Panc1 (cell line): ENCODE results near the gene ALOX12B. TPM values are rescaled to one million over a fixed set of nuclear protein-coding genes. Genes with fewer than 3 reads are reported as not detected.

Experiments
- ATAC-seq: fragments of 200-7000 bp; cut with Tn5 transposase; 2 replicates; pipeline ENCODE4 v1.9.1; 2020; ENCODE audit warnings: mild to moderate bottlenecking, moderate library complexity
- Bru-seq: library from RNA; stranded (reverse); fragments of 400-500 nt; gene quantifications from one replicate; lab custom pipeline; 2021; lab: Mats Ljungman, UMichigan
- BruChase-seq, 2 experiments: library from RNA; stranded (reverse); fragments of 400-500 nt; gene quantifications; one replicate each; lab custom pipeline; 2021; lab: Mats Ljungman, UMichigan
- BruUV-seq: library from RNA; stranded (reverse); fragments of 400-500 nt; replicated peaks from 2 replicates; lab custom pipeline; 2021; lab: Mats Ljungman, UMichigan
- CTCF ChIA-PET: fragments of 300-600 bp; sonication (Branson Sonifier 250); formaldehyde crosslinking; loops from one replicate; lab custom pipeline; 2022; ENCODE audit warnings: antibody characterized with exemption; lab: Charles Lee
- POLR2A ChIA-PET: fragments of 300-600 bp; sonication (Branson Sonifier 250); formaldehyde crosslinking; loops from one replicate; lab custom pipeline; 2022; ENCODE audit warnings: antibody characterized with exemption; lab: Charles Lee
- DNase-seq: peaks from one replicate; pipeline ENCODE4 v3.0.0-alpha.2; 2010; ENCODE audit warnings: low read depth, low spot score
- H3K27ac ChIP-seq: 2 replicates; pipeline ENCODE4 v1.5.1; 2011; ENCODE audit warnings: mild to moderate bottlenecking, low read length, inconsistent platforms
- H3K27me3 ChIP-seq: fragments of 200-500 bp; sonication (Bioruptor generic); 2 replicates; pipeline ENCODE4 v1.6.0; 2014; ENCODE audit warnings: low read length, inconsistent platforms; ENCODE audit not compliant: control insufficient read depth, insufficient read depth
- H3K36me3 ChIP-seq: fragments of 200-500 bp; sonication (Bioruptor generic); 2 replicates; pipeline ENCODE4 v1.5.1; 2014; ENCODE audit warnings: inconsistent platforms, mild to moderate bottlenecking, low read length, moderate library complexity; ENCODE audit not compliant: control insufficient read depth, insufficient read depth
- H3K4me1 ChIP-seq: 2 replicates; pipeline ENCODE4 v1.5.1; 2011; ENCODE audit warnings: inconsistent platforms, mild to moderate bottlenecking, low read length, moderate library complexity; ENCODE audit not compliant: control insufficient read depth, insufficient read depth
- H3K4me3 ChIP-seq, 2 experiments: 2 replicates each; pipeline ENCODE4 v1.5.1; 2011 to 2012; ENCODE audit warnings: low read depth in 2 of 2, low read length in 2 of 2, mild to moderate bottlenecking in 2 of 2, inconsistent platforms in 1 of 2, moderate library complexity in 1 of 2
- H3K9me3 ChIP-seq: fragments of 200-500 bp; sonication (Bioruptor generic); 2 replicates; pipeline ENCODE4 v1.5.1; 2014; ENCODE audit warnings: low read depth, mild to moderate bottlenecking, inconsistent platforms, low read length, moderate library complexity; ENCODE audit not compliant: control insufficient read depth, insufficient read depth
- CTCF ChIP-seq: fragments of 450-650 bp; IDR thresholded peaks from 2 replicates; pipeline ENCODE4 v1.5.1; 2017; ENCODE audit warnings: mild to moderate bottlenecking
- POLR2AphosphoS5 ChIP-seq: IDR thresholded peaks from 2 replicates; pipeline ENCODE4 v1.6.1; 2012; ENCODE audit warnings: mild to moderate bottlenecking, low read depth, low read length, moderate library complexity
- REST ChIP-seq, 2 experiments: IDR thresholded peaks; 2 replicates each; pipeline ENCODE4 v1.6.1; 2011 to 2012; ENCODE audit warnings: low read depth in 2 of 2, control low read depth in 1 of 2, low read length in 1 of 2, mild to moderate bottlenecking in 1 of 2, moderate library complexity in 1 of 2; ENCODE audit not compliant: insufficient read depth in 1 of 2
- SIN3A ChIP-seq: IDR thresholded peaks from 2 replicates; pipeline ENCODE4 v1.6.1; 2012; ENCODE audit warnings: low read depth, mild to moderate bottlenecking, low read length, moderate library complexity, borderline replicate concordance; ENCODE audit not compliant: insufficient read depth
- TCF7L2 ChIP-seq: IDR thresholded peaks from 2 replicates; pipeline ENCODE4 v1.6.1; 2011; ENCODE audit warnings: mild to moderate bottlenecking, low read depth, low read length, inconsistent platforms
- in situ Hi-C: cut with HindIII; loops from 2 replicates; pipeline ENCODE4 v1.10.0; 2016; ENCODE audit warnings: low sequenced_read_pairs, low pct_unique_long_range_greater_than_20kb
- intact Hi-C: fragments of 100-400 bp; cut with micrococcal nuclease; formaldehyde crosslinking; loops from one replicate; pipeline ENCODE4 v1.10.0; 2022; ENCODE audit not compliant: unreplicated experiment
- long read RNA-seq: library from polyadenylated mRNA; unstranded; transcript quantifications from one replicate; pipeline ENCODE4 v2.0.0, GENCODE V29; 2021; ENCODE audit not compliant: unreplicated experiment
- polyA plus RNA-seq: library from polyadenylated mRNA; unstranded; fragments of >200 nt; gene quantifications from one replicate; pipeline ENCODE4 v1.2.1, GENCODE V29; 2012; ENCODE audit warnings: missing spikeins; ENCODE audit not compliant: insufficient read length
- total RNA-seq: library from RNA; stranded (reverse); gene quantifications from one replicate; pipeline ENCODE4 v1.2.1, GENCODE V29; 2021; ENCODE audit not compliant: unreplicated experiment

Gene ALOX12B
- total RNA-seq (not detected), Bru-seq, nascent RNA (percentile 9 among the genes with signal in this experiment), BruChase-seq, experiment 1, labeled RNA remaining after a 2-hour chase (percentile 6 among the genes with signal in this experiment), BruChase-seq, experiment 2, labeled RNA remaining after a 6-hour chase (percentile 10 among the genes with signal in this experiment)
- polyA plus RNA-seq: 0.46 TPM
- long read RNA-seq: 0 reads

GRCh38 chr17:8087075-8087951 is at the start of gene ALOX12B:
Gene ALOX12B, minus strand, starts transcription at chr17:8087716. Its CDS starts 274 bp downstream, at chr17:8087442.
- DNase-seq (no peak), ATAC-seq (peak; percentile 19; the same call in 1 of the 2 replicates)
- intact Hi-C loops (no loop called here), in situ Hi-C loops (no loop called here)
- Histone ChIP-seq H3K9me3 (no peaks in the 10 kb centered on the region), H3K27me3 (no peaks in the 10 kb centered on the region; the same call in 1 of the 2 replicates), H3K4me3 (no peak within 1 kb of the TSS), H3K36me3 (no peaks in the 10 kb centered on the region), H3K27ac (no peak within 1 kb of the TSS), H3K4me1 (no peaks in the 10 kb centered on the region)
- CTCF ChIA-PET: interaction anchor here (0.6 kb wide), 1 partner anchor 196 kb away, joined by 3 read pairs; no protein-coding TSS in a partner anchor
- POLR2A ChIA-PET: no interaction called here
- TF ChIP-seq POLR2AphosphoS5 (no peak), CTCF (no peak), REST (IDR thresholded peaks at IDR 0.05; ENCODE audit: insufficient read depth in 1 of 2, low read depth in 2 of 2, low read length in 1 of 2) (no peak), SIN3A (no peak), TCF7L2 (no peak)
- BruUV-seq: no TSS peak

GRCh38 chr17:8133941-8134340 is 46.4 kb upstream of the ALOX12B start:
- H3K4me3 ChIP-seq: no peak overlapping the region
- BruUV-seq: no TSS peak
- ChIA-PET CTCF (no interaction called here), POLR2A (interaction anchor here (0.7 kb wide), 1 partner anchor 39 kb away, joined by 6 read pairs; no protein-coding TSS in a partner anchor)
- H3K36me3 ChIP-seq: no peaks in the 10 kb centered on the region
- intact Hi-C loops: no loop called here
- DNase-seq: no peak
- no peaks in the 10 kb centered on the region for H3K27me3 ChIP-seq
- TF ChIP-seq REST (IDR thresholded peaks at IDR 0.05; ENCODE audit: insufficient read depth in 1 of 2, low read depth in 2 of 2, low read length in 1 of 2) (no peak), CTCF (no peak), POLR2AphosphoS5 (no peak), SIN3A (no peak), TCF7L2 (no peak)
- H3K4me1 ChIP-seq: no peaks in the 10 kb centered on the region; the same call in 1 of the 2 replicates
- H3K9me3 ChIP-seq: no peaks in the 10 kb centered on the region
- in situ Hi-C loops: no loop called here
- ATAC-seq: no peak
- no peak overlapping the region for H3K27ac ChIP-seq
